GM23248 (cell line): ENCODE measurements around the gene GOLPH3. TPM values are rescaled to one million over a fixed set of nuclear protein-coding genes. Genes with fewer than 3 reads are reported as not detected.

Experiments used
- DNase-seq: peaks from one replicate; pipeline ENCODE4 v3.0.0-alpha.2; 2015
- H2AFZ ChIP-seq: fragments of 200-600 bp; sonication (generic); 2 replicates; pipeline ENCODE4 v1.6.1; 2016; ENCODE audit warnings: antibody characterized with exemption
- H3F3A ChIP-seq: fragments of 200-600 bp; sonication (generic); 2 replicates; pipeline ENCODE4 v1.6.1; 2016; ENCODE audit warnings: mild to moderate bottlenecking, antibody characterized with exemption, mixed run types; ENCODE audit not compliant: insufficient read depth
- H3K27ac ChIP-seq: fragments of 200-600 bp; sonication (generic); 2 replicates; pipeline ENCODE4 v1.5.1; 2016; ENCODE audit warnings: mild to moderate bottlenecking
- H3K27me3 ChIP-seq: fragments of 200-600 bp; sonication (generic); replicated peaks from 2 replicates; pipeline ENCODE4 v1.6.1; 2016; ENCODE audit warnings: mild to moderate bottlenecking; ENCODE audit not compliant: insufficient read depth
- H3K36me3 ChIP-seq: fragments of 200-600 bp; sonication (generic); 2 replicates; pipeline ENCODE4 v1.6.1; 2016; ENCODE audit warnings: low read depth, mild to moderate bottlenecking
- H3K4me1 ChIP-seq: fragments of 200-600 bp; sonication (generic); 2 replicates; pipeline ENCODE4 v1.6.1; 2016; ENCODE audit warnings: mild to moderate bottlenecking; ENCODE audit not compliant: insufficient read depth
- H3K4me2 ChIP-seq: fragments of 200-600 bp; sonication (generic); one replicate; pipeline ENCODE4 v1.6.1; 2016; ENCODE audit warnings: mild to moderate bottlenecking; ENCODE audit not compliant: unreplicated experiment
- H3K4me3 ChIP-seq: fragments of 200-600 bp; sonication (generic); 2 replicates; pipeline ENCODE4 v1.5.1; 2016; ENCODE audit warnings: mild to moderate bottlenecking
- H3K79me2 ChIP-seq: fragments of 200-600 bp; sonication (generic); 2 replicates; pipeline ENCODE4 v1.6.1; 2016; ENCODE audit warnings: mild to moderate bottlenecking; ENCODE audit not compliant: insufficient read depth
- H3K9ac ChIP-seq: fragments of 200-600 bp; sonication (generic); 2 replicates; pipeline ENCODE4 v1.6.1; 2016; ENCODE audit warnings: mild to moderate bottlenecking
- H3K9me2 ChIP-seq: fragments of 200-600 bp; sonication (generic); 2 replicates; pipeline ENCODE4 v1.6.1; 2016; ENCODE audit warnings: mixed run types, mild to moderate bottlenecking, moderate library complexity; ENCODE audit not compliant: insufficient read depth
- H3K9me3 ChIP-seq: fragments of 200-600 bp; sonication (generic); one replicate; pipeline ENCODE4 v1.6.1; 2017; ENCODE audit warnings: low read depth
- H4K20me1 ChIP-seq: fragments of 200-600 bp; sonication (generic); 2 replicates; pipeline ENCODE4 v1.6.0; 2016; ENCODE audit not compliant: insufficient read depth
- EZH2 ChIP-seq: fragments of 200-600 bp; sonication (generic); IDR thresholded peaks from 2 replicates; pipeline ENCODE4 v1.6.1; 2018; ENCODE audit warnings: antibody characterized with exemption, mild to moderate bottlenecking; ENCODE audit not compliant: insufficient read depth, poor library complexity, severe bottlenecking
- EZH2phosphoT487 ChIP-seq: fragments of 200-600 bp; sonication (generic); IDR thresholded peaks from 2 replicates; pipeline ENCODE4 v1.6.1; 2018; ENCODE audit warnings: antibody characterized with exemption, moderate library complexity, mild to moderate bottlenecking, low read depth; ENCODE audit not compliant: insufficient read depth
- WGBS, 2 experiments: methylation state at CpG; one replicate each; pipeline ENCODE4 v1.1.6; 2015 to 2017; ENCODE audit warnings: low lambda C conversion rate in 2 of 2, low coverage in 1 of 2; ENCODE audit errors: missing lambda C conversion rate in 2 of 2; 5-methylcytosine and 5-hydroxymethylcytosine counted together
- in situ Hi-C: fragments of 300-500 bp; cut with MboI; formaldehyde crosslinking; loops from 2 replicates; pipeline ENCODE4 v1.15.0; 2020
- polyA plus RNA-seq: library from polyadenylated mRNA; unstranded; fragments of >200 nt; fragmentation: Nextera tagmentation; extraction: Ambion mirVana; gene quantifications from 2 replicates; pipeline ENCODE4 v1.2.1, GENCODE V29; 2016
- total RNA-seq: library from RNA; depleted of rRNA; stranded (reverse); fragments of >200 nt; shearing (Covaris generic); gene quantifications from 2 replicates; pipeline ENCODE4 v1.2.3, GENCODE V29; 2014

GOLPH3 gene
- total and polyA plus RNA-seq, 2 experiments from 2014 or later = 102 to 120 TPM

- in situ Hi-C loops = no loop called here
- DNase-seq = no peak
- peaks cover 26% of the 10 kb centered on the region; the same call in 1 of the 2 replicates for H4K20me1 ChIP-seq
Observed at GRCh38 chr5:32168460-32169033, 5.6 kb downstream of the GOLPH3 start.

GRCh38 chr5:32165597-32165996 is 8.5 kb downstream of the GOLPH3 start:
- in situ Hi-C loops = no loop called here
- no peak overlapping the region for H2AFZ ChIP-seq
- H3K4me3 ChIP-seq = no peak overlapping the region
- H3K9ac ChIP-seq = no peak overlapping the region
- H3K9me3 ChIP-seq = no peaks in the 10 kb centered on the region
- no peaks in the 10 kb centered on the region for H3K9me2 ChIP-seq
- H3F3A ChIP-seq = peaks cover 33% of the 10 kb centered on the region
- H3K79me2 ChIP-seq = peaks cover 100% of the 10 kb centered on the region
- no peaks in the 10 kb centered on the region for H3K27me3 ChIP-seq
- 62 to 68% methylated on average over 3 of the region's 3 CpGs for WGBS, 2 experiments
- H3K27ac ChIP-seq = no peak overlapping the region
- DNase-seq = no peak
- peaks cover 44% of the 10 kb centered on the region for H3K36me3 ChIP-seq
- peaks cover 15% of the 10 kb centered on the region; the same call in 1 of the 2 replicates for H4K20me1 ChIP-seq
- no peak overlapping the region for H3K4me2 ChIP-seq
- peaks cover 14% of the 10 kb centered on the region for H3K4me1 ChIP-seq
- TF ChIP-seq EZH2phosphoT487 = no peak
- TF ChIP-seq EZH2 = no peak

More at GRCh38 chr5:32168460-32169033, 5.6 kb downstream of the GOLPH3 start:
- TF ChIP-seq EZH2 (no peak), EZH2phosphoT487 (no peak)
- H3K4me1 ChIP-seq = peaks cover 28% of the 10 kb centered on the region
- H3K4me3 ChIP-seq = no peak overlapping the region
- 71 to 78% methylated on average over 9 of the region's 9 CpGs for WGBS, 2 experiments
- H3K79me2 ChIP-seq = peaks cover 100% of the 10 kb centered on the region
- no peak overlapping the region for H3K4me2 ChIP-seq
- no peaks in the 10 kb centered on the region for H3K9me2 ChIP-seq
- H3F3A ChIP-seq = peaks cover 58% of the 10 kb centered on the region
- H3K36me3 ChIP-seq = peaks cover 53% of the 10 kb centered on the region
- no peaks in the 10 kb centered on the region for H3K9me3 ChIP-seq
- no peaks in the 10 kb centered on the region for H3K27me3 ChIP-seq
- no peak overlapping the region for H3K27ac ChIP-seq
- H3K9ac ChIP-seq = no peak overlapping the region
- no peak overlapping the region for H2AFZ ChIP-seq

DNA sequence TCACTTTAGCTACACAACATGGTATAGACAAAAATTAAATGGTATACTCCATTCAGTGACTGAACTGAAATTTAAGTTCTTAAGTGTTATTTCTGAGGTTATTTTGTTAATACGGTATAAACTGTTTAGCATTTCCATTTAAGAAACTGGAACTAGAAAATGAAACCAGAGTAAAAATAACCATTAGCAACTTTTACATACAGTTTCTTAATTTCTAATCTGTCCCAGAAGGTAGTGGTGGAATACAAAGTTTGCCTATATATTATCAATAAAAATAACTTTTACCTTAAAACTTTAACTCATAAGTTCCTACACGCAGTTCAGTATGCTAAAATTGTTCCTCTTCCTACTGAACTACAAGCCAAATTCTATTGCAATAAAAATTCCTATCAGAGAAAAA is 10.3 kb downstream of the GOLPH3 start:
- in situ Hi-C loops = no loop called here
- no peak for DNase-seq
- 44 to 50% methylated on average over 2 of the region's 2 CpGs for WGBS, 2 experiments
- no peak for TF ChIP-seq EZH2
- TF ChIP-seq EZH2phosphoT487 = no peak
- Histone ChIP-seq H3K9me3 (no peaks in the 10 kb centered on the region), H3K79me2 (peaks cover 100% of the 10 kb centered on the region), H3F3A (peaks cover 35% of the 10 kb centered on the region; the same call in 1 of the 2 replicates), H3K27me3 (no peaks in the 10 kb centered on the region), H2AFZ (no peak overlapping the region), H4K20me1 (peaks cover 21% of the 10 kb centered on the region), H3K4me3 (no peak overlapping the region), H3K36me3 (peaks cover 41% of the 10 kb centered on the region), H3K9me2 (no peaks in the 10 kb centered on the region), H3K9ac (no peak overlapping the region), H3K4me1 (peaks cover 8% of the 10 kb centered on the region), H3K27ac (no peak overlapping the region), H3K4me2 (no peak overlapping the region)

GRCh38 chr5:32163053-32163452 is 11.1 kb downstream of the GOLPH3 start:
- Histone ChIP-seq H3K9ac (no peak overlapping the region), H3K36me3 (peaks cover 34% of the 10 kb centered on the region), H3K9me2 (no peaks in the 10 kb centered on the region), H3K9me3 (no peaks in the 10 kb centered on the region), H3K27me3 (no peaks in the 10 kb centered on the region), H3K4me3 (no peak overlapping the region), H3F3A (peaks cover 29% of the 10 kb centered on the region; the same call in 1 of the 2 replicates), H3K4me2 (no peak overlapping the region), H3K27ac (no peak overlapping the region), H2AFZ (no peak overlapping the region), H3K4me1 (peaks cover 8% of the 10 kb centered on the region), H3K79me2 (peaks cover 100% of the 10 kb centered on the region), H4K20me1 (peaks cover 28% of the 10 kb centered on the region)
- in situ Hi-C loops = no loop called here
- TF ChIP-seq EZH2 (no peak), EZH2phosphoT487 (no peak)
- 89 to 92% methylated on average over 5 of the region's 5 CpGs for WGBS, 2 experiments
- no peak for DNase-seq

GRCh38 chr5:32160228-32160627 is 13.9 kb downstream of the GOLPH3 start:
- H2AFZ ChIP-seq = no peak overlapping the region
- 0 out of 2 replicates have a peak, but pooled peaks cover 8% of the 10 kb centered on the region for H3K36me3 ChIP-seq
- H3K4me1 ChIP-seq = peaks cover 14% of the 10 kb centered on the region
- H3K9me3 ChIP-seq = no peaks in the 10 kb centered on the region
- peak; percentile 53 for DNase-seq
- 55 to 56% methylated on average over 1 of the region's 1 CpG for WGBS, 2 experiments
- peak overlapping the region; percentile 20; the same call in 1 of the 2 replicates for H3K27ac ChIP-seq
- H3K9ac ChIP-seq = no peak overlapping the region
- no peaks in the 10 kb centered on the region for H3K9me2 ChIP-seq
- peaks cover 20% of the 10 kb centered on the region for H4K20me1 ChIP-seq
- no peak overlapping the region for H3K4me3 ChIP-seq
- in situ Hi-C loops = no loop called here
- TF ChIP-seq EZH2phosphoT487 = no peak
- no peak for TF ChIP-seq EZH2
- peaks cover 100% of the 10 kb centered on the region for H3K79me2 ChIP-seq
- no peaks in the 10 kb centered on the region for H3K27me3 ChIP-seq
- no peak overlapping the region for H3K4me2 ChIP-seq
- H3F3A ChIP-seq = peaks cover 23% of the 10 kb centered on the region; the same call in 1 of the 2 replicates
